Dermis blood vessel endothelial cell (primary cell): ENCODE measurements around the gene ERV3-1. TPM values are rescaled to one million over a fixed set of nuclear protein-coding genes. Genes with fewer than 3 reads are reported as not detected.
"Not testable (repeated sequence)": the region's sequence is repeated elsewhere in the genome, so short reads cannot be mapped to it uniquely, and the experiment has no call there.

Experiments
- DNase-seq: peaks from one replicate; pipeline ENCODE4 v3.0.0; 2010
- total RNA-seq: library from RNA; depleted of rRNA; stranded (reverse); fragments of >200 nt; gene quantifications from 2 replicates; pipeline ENCODE4 v1.2.3, GENCODE V29; 2014

Gene ERV3-1
- total RNA-seq, 1 donor from 2014 or later: 7.7 TPM

GRCh38 chr7:64999165-65000004, 7.1 kb downstream of the ERV3-1 start:
- DNase-seq: peak; percentile 94

DNA sequence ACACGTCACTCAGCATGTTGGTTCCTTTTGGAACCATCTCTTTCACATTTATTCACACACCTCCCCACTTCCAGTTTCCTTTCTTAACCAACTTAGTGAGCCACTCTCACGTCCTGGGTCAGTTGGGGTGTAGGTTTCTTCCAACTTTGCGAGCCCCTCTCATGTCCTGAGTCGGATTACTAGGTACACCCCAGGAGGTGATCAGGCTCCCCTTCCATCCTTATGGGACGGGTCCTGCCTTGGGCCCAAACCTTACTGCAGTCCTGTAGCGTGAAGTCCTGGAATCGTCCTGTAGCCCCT, 7.7 kb downstream of the ERV3-1 start:
- no peak for DNase-seq

GRCh38 chr7:64997927-64998391, 8.5 kb downstream of the ERV3-1 start:
- DNase-seq: peak; percentile 27

GRCh38 chr7:64997164-64997908, 9.2 kb downstream of the ERV3-1 start:
- no peak for DNase-seq

DNA sequence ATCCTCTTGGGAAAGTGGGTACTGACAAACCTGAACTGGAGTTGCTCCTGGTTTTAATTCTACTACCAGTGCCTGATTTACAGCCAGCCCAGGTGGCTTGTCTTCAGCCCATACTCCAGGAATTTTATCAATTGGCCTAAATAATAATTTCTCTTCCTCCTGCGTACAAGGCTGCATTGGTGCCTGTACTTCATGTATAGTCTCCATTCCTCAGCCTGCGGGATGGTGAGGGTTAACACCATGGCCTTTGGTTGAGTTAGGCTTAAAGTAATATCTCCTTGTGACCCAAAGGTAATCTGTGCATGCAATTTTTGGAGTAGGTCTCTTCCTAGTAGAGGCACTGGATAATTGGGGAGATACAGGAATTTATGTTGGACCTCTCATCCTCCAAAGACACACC, 10.2 kb downstream of the ERV3-1 start:
- DNase-seq: no peak

- DNase-seq: no peak
These were observed 12.6 kb downstream of the ERV3-1 start for GRCh38 chr7:64993901-64994300.

DNA sequence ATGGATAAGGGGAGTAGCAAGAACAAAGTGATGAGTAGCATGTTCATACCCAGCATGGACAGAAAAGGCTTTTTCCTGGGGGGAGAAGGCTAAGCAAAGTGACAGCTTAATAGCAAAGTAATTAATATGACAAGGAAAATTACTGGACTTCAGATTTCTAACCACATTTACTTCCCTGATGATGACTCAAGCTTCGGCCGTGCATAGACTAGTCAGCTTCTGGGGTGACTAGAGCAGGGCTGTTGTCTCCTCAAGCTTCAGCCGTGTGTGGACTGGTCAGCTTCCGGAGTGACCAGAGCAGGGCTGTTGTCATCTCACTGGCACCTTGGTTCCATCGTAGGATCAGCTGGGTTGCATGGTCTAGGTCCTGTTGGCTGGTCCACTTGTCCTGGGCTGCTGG, 13.5 kb downstream of the ERV3-1 start:
- DNase-seq: no peak

GRCh38 chr7:64990936-64991335, 15.6 kb downstream of the ERV3-1 start, which contains the start of gene ZNF117:
Gene ZNF117 (minus strand): TSS chr7:64991036.
- DNase-seq: no peak

GRCh38 chr7:64990216-64990615, 16.3 kb downstream of the ERV3-1 start:
- DNase-seq: no peak

GRCh38 chr7:64978497-64979203, 27.8 kb downstream of the ERV3-1 start:
- DNase-seq: no peak

GRCh38 chr7:64965594-64965993, 40.9 kb downstream of the ERV3-1 start:
- no peak for DNase-seq

- DNase-seq: peak; percentile 37
These were observed 47.3 kb downstream of the ERV3-1 start for GRCh38 chr7:64959072-64959747.

GRCh38 chr7:64951250-64951848, 55.1 kb downstream of the ERV3-1 start:
- DNase-seq: peak; percentile 72

DNA sequence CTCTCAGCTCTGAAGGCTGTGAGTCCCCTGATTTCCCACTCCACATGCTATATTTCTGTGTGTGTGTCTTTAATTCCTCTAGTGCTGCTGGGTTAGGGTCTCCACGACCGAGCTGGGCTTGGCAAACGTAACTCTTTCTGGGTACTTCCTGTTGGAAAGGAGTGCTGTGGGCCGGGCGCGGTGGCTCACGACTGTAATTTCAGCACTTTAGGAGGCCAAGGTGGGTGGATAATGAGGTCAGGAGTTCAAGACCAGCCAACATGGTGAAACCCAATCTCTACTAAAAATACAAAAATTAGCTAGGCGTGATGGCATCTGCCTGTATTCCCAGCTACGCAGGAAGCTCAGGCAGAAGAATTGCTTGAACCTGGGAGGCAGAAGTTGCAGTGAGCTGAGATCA, 55.8 kb downstream of the ERV3-1 start:
- DNase-seq: not testable (repeated sequence)

DNA sequence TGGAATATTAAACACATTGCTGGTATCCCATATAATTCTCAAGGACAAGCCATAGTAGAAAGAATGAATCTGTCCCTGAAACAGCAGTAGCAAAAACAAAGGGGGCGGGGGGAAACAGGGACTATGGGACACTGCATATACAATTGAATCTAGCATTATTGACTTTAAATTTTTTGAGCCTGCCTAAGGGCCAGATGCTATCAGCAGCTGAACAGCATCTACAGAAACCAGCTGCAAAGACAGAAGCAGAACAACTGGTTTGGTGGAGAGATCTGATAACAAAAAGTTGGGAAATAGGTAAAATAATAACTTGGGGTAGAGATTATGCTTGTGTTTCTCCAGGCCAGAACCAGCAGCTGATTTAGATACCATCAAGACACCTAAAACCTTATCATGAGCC, 57.7 kb downstream of the ERV3-1 start:
- not testable (repeated sequence) for DNase-seq

DNA sequence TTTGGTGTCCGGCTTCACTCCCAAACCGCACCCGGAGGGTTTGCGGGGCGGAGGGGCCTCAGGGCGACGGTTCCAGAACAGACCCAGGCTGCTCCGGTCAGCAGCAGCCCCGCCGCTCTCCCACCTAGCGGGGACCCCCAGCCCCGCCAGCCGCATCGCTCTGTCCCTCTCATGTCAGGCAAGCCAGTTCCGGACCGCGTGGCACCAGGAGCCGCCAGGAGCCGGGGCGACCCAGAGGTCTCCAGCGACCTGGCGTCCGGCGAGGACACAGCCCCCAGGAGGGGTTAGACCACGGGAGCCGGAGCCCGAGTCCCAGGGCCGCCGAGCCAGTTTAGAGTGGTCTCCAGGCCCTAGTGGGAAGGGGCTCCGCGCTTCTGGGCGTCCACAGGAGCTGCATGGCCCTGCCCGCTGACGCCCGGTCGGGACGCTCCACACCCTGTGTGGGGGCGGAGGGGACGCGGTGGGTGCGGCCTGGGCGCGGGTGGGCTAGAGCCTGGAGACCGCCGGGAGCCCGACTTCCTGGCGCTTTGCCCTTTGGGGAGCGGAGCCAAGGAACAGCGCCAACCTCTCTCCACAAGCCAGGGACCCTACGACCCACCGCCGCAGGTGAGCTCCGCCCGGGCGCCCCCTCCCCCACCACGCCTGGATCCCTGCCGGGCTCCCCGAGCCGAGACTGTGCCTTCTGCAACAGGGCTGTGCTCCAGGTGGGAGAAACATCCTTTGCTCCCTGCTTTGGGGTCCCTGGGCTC, 59.1 kb downstream of the ERV3-1 start:
- DNase-seq: no peak

GRCh38 chr7:64946772-64947171, 59.7 kb downstream of the ERV3-1 start:
- peak; percentile 27 for DNase-seq

DNA sequence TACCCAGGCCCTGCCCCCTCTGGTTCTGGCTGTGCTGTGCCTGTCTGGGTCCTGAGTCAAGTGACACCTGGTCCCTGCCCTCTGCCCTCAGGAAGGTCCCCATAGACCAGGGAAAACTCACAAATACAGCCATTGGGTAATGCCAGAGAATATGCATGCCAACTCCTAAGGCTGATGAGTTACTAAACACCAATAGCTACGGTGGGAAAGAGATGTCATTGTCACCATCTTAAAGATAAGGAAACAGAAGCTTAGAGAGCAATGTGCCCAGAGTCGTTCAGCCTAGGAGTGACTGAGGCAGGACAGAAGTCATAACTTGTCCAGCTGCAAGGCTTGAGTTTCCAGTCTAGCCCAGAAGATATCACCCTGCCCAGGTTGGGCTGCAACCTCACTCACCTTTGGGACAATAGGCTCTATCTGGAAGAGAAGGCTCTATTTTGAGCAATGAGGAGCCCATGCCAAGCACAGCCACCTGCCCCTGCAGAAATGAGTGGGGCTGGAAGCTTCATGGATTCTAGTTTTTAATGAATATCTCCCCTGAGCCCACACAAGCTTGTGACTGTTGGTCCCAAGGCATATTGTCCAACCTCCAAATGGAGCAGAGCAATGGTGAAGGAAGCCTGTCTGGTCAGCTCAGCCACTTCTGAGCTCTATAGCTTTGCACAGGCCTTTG, 60.8 kb downstream of the ERV3-1 start:
- DNase-seq: no peak

DNA sequence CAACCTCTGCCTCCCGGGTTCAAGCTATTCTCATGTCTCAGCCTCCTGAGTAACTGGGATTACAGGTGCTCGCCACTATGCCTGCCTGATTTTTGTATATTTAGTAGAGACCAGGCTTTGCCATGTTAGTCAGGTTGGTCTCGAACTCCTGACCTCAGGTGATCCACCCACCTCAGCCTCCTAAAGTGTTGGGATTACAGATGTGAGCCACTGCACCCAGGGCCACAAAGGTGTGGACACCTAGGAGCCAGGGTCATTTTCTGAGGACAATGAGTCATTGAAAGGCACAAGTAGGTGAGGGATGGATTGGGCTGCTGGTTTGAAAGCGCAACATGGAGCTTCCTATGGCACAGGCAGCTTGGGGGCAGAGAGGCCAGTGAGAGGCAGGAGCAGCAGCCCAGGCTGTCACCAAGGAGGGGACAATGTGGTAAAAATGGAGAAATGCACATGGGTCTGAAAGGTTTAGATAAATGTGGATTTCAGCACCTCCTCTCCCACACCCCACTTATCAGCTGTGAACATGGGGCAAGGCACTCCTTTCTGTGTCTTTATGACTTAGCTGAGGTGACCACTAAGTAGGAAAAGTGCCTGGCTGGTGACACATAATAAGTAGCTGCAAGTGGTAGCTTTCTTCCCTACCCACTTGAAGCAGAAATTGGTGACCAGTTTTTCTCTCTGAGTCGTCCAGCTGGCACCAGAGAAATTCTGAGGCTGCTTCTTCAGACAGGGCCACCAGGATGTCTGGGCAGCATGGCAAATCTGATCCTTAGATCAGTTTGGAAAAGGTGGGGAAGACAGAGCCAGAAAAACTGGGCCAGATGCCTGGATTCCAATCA, 61.6 kb downstream of the ERV3-1 start:
- not testable (repeated sequence) for DNase-seq
